ENCODE measurements around the gene CGB5.

CGB5 gene

DNA sequence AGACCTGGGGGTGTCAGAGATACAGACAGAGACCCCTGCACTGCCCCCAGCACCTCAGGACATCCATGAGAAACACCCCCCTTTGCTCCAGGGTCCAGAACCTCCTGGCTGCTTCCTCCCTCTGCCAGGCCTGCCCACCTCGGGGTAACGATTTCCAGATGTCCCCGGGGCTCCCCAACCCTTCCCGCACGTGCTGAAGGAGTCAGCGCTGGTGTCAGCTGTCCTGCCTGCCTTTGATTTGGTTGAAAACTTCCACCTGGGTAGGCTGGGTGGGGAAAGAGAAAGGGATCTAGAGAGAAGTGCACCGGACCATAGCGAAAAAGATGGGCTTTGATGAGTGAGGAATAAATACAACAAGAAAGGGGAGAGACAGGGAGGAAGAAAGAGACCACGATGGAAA lies 15.4 kb downstream of the CGB5 start:
- DNase-seq (ENCODE audit: insufficient read length, low spot score) (no peak), FAIRE-seq (no peak)
- TF ChIP-seq, protein P1, sequence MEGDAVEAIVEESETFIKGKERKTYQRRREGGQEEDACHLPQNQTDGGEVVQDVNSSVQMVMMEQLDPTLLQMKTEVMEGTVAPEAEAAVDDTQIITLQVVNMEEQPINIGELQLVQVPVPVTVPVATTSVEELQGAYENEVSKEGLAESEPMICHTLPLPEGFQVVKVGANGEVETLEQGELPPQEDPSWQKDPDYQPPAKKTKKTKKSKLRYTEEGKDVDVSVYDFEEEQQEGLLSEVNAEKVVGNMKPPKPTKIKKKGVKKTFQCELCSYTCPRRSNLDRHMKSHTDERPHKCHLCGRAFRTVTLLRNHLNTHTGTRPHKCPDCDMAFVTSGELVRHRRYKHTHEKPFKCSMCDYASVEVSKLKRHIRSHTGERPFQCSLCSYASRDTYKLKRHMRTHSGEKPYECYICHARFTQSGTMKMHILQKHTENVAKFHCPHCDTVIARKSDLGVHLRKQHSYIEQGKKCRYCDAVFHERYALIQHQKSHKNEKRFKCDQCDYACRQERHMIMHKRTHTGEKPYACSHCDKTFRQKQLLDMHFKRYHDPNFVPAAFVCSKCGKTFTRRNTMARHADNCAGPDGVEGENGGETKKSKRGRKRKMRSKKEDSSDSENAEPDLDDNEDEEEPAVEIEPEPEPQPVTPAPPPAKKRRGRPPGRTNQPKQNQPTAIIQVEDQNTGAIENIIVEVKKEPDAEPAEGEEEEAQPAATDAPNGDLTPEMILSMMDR (IDR thresholded peaks at IDR 0.05; ENCODE audit: insufficient read depth, missing control alignments): no peak

DNA sequence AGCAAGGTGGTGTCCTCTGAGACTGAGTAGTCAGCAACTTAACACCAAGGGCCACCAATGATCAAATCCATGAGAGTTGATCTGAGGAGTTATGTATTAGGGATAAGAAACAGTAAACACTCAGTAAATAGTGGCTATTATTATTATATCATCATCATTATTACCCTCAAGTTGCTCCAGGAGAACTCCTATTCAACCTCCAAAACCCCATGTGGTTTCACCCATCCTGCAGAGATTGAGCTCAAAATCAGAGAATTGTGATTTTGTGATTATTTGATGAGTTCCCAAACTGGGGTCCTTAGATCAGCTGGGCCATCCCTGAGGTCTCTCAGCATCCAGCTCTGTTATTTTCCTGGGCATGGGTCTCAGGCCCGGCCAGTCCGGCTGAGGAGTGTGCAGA lies 17.4 kb downstream of the CGB5 start:
- TF ChIP-seq, protein P1 (IDR thresholded peaks at IDR 0.05; ENCODE audit: insufficient read depth, missing control alignments): no peak
- DNase-seq (ENCODE audit: insufficient read length, low spot score) (no peak), FAIRE-seq (no peak)

DNA sequence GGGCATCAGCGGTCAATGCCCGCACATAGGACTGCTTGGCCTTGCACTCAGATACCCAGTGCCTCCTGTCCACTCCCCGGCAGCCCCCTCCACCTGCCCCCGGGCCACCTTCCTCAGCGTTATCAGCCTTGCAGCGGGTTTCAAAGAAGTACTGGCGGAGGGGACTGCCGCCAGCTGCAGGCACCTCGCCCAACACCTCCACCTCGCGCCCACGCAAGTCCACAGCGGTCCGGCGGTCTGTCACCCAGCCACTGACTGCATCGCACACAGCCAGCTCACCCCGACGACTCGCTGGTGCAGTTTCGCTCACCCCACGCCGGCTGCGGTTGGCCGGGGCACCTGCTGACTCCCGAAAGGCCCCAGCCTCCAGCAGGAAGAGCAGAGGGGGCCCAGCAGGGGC lies 17.8 kb downstream of the CGB5 start:
- DNase-seq (ENCODE audit: insufficient read length, low spot score) (no peak), FAIRE-seq (no peak)
- TF ChIP-seq, protein P1 (IDR thresholded peaks at IDR 0.05; ENCODE audit: insufficient read depth, missing control alignments): no peak

DNA sequence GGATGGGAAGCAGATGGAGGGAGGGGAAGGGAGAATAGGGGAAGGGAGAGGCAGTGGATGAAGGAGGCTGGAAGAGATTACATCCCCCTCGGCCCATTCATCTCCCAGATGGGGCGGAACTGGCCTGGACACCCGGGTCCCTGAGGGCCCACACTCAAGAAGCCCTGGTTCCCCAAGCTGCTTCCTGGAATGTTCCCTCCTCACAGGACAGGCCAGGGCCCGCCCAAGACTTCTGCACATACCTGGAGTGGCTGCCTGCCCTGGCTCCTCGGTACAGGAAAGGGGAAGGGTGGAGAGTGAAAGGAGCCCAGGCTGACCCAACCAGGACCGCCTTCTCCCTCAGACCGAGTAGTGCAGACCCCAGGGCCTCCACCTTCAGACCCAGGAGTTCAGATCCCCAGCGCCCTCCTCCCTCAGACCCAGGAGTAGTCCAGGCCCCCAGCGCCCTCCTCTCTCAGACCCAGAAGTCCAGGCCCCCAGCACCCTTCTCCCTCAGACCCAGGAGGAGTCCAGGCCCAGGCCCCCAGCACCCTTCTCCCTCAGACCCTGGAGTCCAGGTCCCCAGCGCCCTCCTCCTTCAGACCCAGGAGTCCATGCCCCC lies 20.5 kb downstream of the CGB5 start:
- FAIRE-seq (no peak), DNase-seq (ENCODE audit: insufficient read length, low spot score) (peak; percentile 11)
- TF ChIP-seq, protein P1 (IDR thresholded peaks at IDR 0.05; ENCODE audit: insufficient read depth, missing control alignments): no peak

DNA sequence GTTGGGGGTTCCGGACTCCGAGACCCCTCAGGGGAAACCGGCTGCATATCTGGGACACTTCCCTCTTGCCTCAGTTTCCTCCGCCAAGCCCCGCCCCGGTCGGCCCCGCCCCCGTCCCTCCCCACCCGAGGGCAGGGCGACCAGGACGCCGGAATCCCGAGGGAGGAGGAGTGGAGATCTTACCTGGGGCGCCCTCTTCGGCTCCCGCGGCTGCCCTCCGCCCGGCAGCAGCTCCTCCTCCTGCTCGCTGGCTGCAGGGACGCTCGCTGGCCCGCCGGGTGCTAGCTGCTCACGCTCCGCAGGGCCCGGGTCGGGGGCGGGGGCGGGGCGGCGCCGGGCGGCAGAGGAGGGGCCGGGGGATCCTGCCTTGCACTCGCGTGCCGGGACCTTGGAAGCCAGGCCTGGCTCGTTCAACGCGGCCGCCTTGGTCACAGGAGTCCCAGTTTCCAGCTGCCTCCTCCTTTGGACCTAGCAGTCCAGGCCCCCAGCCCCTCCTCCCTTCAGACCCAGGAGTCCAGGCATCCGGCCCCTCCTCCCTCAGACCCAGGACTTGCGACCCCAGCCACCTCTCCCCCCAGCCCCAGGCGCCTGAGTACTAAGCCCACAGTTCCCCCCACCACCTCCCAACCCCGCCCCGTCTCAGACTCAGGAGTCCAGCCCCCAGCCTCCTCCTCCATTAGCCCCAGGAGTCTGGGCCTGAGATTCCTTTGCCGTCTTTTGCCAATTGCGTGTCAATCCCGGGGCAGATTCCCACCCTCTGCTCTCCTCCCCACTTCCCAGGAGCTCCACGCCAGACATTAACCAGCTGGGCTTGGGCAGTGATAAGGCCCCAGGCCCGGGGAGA lies 21.3 kb downstream of the CGB5 start, which contains the start of gene NTF4:
Gene NTF4 (minus strand): TSS at position 51 of the 844 bp plus-strand sequence. CDS start 2,821 bp downstream, outside the sequence.
- TF ChIP-seq, protein P1 (IDR thresholded peaks at IDR 0.05; ENCODE audit: insufficient read depth, missing control alignments): no peak
- DNase-seq (ENCODE audit: insufficient read length, low spot score): peak; percentile 20
- FAIRE-seq: no peak

DNA sequence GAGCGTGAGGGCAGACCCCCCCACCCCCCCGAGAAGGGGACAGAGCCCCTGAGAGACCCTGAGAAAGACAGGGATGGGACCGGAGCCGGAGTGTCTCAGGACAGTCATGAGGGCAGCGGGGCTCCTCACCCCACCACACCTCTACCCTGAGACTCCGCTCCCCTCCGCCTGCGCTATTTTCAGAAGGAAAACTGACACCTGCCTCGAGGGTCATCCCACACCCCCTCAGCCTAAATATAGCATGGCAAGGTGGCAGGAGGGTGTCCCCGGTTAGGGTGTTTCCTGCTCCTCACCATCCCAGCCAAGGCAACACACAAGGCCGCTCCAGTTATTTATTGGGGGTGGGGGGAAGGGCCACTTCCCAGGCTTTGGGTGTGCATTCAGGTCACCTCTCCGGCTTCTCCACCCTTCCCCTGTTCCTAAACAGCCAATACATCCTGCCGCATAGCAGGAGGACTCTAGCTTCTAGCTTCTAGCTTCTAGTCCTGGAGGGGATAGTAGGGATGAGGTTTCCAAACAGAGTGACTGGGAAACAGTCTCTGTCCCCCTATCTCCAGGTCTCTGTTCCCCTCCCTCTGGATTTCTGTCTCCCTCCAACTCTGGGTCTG lies 22.4 kb downstream of the CGB5 start:
- no peak for DNase-seq (ENCODE audit: insufficient read length, low spot score)
- TF ChIP-seq, protein P1 (IDR thresholded peaks at IDR 0.05; ENCODE audit: insufficient read depth, missing control alignments): no peak

More for the DNA sequence above, 22.4 kb downstream of the CGB5 start:
- no peak for FAIRE-seq

Measured in D721Med (cell line).